ENCODE results near the gene LRFN2. TPM values are rescaled to one million over a fixed set of nuclear protein-coding genes. Genes with fewer than 3 reads are reported as not detected.

Gene LRFN2
- total and polyA plus RNA-seq, 2 donors from 2014 or later: not detected

DNA sequence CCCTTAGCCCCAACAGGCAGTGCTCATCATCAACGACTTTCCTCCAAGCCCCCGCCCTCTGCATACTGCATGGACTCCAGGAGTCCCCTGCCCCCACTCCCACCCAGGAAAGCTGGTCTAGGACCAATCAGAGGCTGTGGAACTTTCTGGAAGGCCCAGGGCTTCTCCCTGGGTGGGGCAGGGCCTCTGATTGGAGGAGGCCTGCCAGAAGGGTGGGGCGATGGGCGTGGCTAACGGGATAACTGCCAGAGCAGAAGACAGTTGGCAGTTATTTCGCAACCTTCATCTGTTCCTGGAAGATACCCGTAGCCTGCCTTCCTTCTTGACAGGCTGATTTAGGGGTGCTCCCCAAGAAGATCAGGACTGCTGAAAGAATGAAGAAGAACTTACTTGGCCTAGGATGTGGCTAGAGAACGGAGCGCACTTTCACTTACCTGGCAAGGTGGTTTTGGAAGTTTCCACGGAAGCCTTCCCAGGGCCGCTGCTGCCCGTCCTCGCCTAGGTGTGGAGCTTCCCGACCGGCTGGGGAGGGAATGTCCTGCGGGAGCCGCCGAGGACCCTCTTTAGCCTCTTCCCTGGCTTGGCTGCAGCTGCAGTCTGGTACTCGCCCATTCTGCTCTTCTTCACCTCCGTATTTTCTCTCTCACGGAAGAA lies 209.0 kb downstream of the LRFN2 start:
- no peaks in the 10 kb centered on the region for H3K4me1 ChIP-seq (ENCODE audit: control insufficient read depth in 2 of 3, insufficient read depth in 2 of 3, low read depth in 1 of 3, low read length in 3 of 3)
- FAIRE-seq (no peak), DNase-seq (no peak)
- H3K27me3 ChIP-seq (ENCODE audit: control insufficient read depth, insufficient read depth, low read length): no peaks in the 10 kb centered on the region
- no peaks in the 10 kb centered on the region for H3K9me3 ChIP-seq (ENCODE audit: control insufficient read depth in 2 of 3, insufficient read depth in 1 of 3, low read length in 3 of 3)
- no peak overlapping the region for H3K4me3 ChIP-seq (ENCODE audit: low read length in 3 of 3)
- no peak overlapping the region for H3K9ac ChIP-seq (ENCODE audit: low read length in 3 of 3)
- intact Hi-C loops (cut with DNase I): no loop called here
- TF ChIP-seq, protein P1, sequence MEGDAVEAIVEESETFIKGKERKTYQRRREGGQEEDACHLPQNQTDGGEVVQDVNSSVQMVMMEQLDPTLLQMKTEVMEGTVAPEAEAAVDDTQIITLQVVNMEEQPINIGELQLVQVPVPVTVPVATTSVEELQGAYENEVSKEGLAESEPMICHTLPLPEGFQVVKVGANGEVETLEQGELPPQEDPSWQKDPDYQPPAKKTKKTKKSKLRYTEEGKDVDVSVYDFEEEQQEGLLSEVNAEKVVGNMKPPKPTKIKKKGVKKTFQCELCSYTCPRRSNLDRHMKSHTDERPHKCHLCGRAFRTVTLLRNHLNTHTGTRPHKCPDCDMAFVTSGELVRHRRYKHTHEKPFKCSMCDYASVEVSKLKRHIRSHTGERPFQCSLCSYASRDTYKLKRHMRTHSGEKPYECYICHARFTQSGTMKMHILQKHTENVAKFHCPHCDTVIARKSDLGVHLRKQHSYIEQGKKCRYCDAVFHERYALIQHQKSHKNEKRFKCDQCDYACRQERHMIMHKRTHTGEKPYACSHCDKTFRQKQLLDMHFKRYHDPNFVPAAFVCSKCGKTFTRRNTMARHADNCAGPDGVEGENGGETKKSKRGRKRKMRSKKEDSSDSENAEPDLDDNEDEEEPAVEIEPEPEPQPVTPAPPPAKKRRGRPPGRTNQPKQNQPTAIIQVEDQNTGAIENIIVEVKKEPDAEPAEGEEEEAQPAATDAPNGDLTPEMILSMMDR (IDR thresholded peaks at IDR 0.05; ENCODE audit: borderline replicate concordance, extremely low read depth, insufficient read depth): no peak
- H3K36me3 ChIP-seq (ENCODE audit: control insufficient read depth in 2 of 3, insufficient read depth in 3 of 3, low read length in 3 of 3): no peaks in the 10 kb centered on the region
- no peak overlapping the region for H3K27ac ChIP-seq (ENCODE audit: low read depth in 2 of 2, low read length in 2 of 2)

DNA sequence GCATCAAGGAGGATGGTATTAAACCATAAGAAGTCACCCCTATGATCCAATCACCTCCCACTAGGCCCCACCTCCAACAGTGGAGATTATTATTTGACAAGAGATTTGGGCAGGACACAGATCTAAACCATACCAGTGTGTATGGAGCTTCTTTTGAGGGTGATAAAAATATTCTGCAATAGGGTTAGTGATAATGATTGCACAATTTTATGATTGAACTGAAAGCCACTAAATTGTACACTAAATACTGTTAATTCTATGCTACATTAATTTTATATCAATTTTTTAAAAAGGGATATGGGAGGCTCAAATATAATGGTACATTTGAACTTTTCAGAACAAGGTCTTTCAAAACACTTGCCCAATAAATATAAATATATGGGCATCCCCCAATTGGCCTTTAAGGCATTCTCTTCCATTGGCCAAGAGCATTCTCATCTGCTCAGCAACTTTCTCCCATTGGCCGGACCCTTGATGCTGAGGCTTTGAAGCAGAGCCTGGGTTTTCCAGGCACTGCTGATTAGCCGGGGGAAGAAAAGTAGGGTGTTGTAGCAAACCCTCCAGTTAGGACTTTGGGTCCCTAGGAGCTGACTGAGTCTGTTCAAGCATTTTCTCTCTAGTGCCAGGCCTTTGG lies 209.9 kb downstream of the LRFN2 start:
- FAIRE-seq: no peak
- DNase-seq: no peak
- no peak overlapping the region for H3K4me3 ChIP-seq (ENCODE audit: low read length in 3 of 3)

GRCh38 chr6:40376113-40376650 lies 211.0 kb downstream of the LRFN2 start:
- TF ChIP-seq, protein P1 (IDR thresholded peaks at IDR 0.05; ENCODE audit: borderline replicate concordance, extremely low read depth, insufficient read depth): no peak
- no peak overlapping the region for H3K4me3 ChIP-seq (ENCODE audit: low read length in 3 of 3)

More for the DNA sequence above, 209.9 kb downstream of the LRFN2 start:
- intact Hi-C loops (cut with DNase I): no loop called here
- H3K27me3 ChIP-seq (ENCODE audit: control insufficient read depth, insufficient read depth, low read length): no peaks in the 10 kb centered on the region
- H3K4me1 ChIP-seq (ENCODE audit: control insufficient read depth in 2 of 3, insufficient read depth in 2 of 3, low read depth in 1 of 3, low read length in 3 of 3): no peaks in the 10 kb centered on the region
- H3K36me3 ChIP-seq (ENCODE audit: control insufficient read depth in 2 of 3, insufficient read depth in 3 of 3, low read length in 3 of 3): no peaks in the 10 kb centered on the region
- H3K9me3 ChIP-seq (ENCODE audit: control insufficient read depth in 2 of 3, insufficient read depth in 1 of 3, low read length in 3 of 3): no peaks in the 10 kb centered on the region
- H3K27ac ChIP-seq (ENCODE audit: low read depth in 2 of 2, low read length in 2 of 2): no peak overlapping the region
- H3K9ac ChIP-seq (ENCODE audit: low read length in 3 of 3): no peak overlapping the region
- TF ChIP-seq, protein P1 (IDR thresholded peaks at IDR 0.05; ENCODE audit: borderline replicate concordance, extremely low read depth, insufficient read depth): no peak

More at GRCh38 chr6:40376113-40376650, 211.0 kb downstream of the LRFN2 start:
- Histone ChIP-seq H3K9ac (ENCODE audit: low read length in 3 of 3) (no peak overlapping the region), H3K36me3 (ENCODE audit: control insufficient read depth in 2 of 3, insufficient read depth in 3 of 3, low read length in 3 of 3) (no peaks in the 10 kb centered on the region), H3K9me3 (ENCODE audit: control insufficient read depth in 2 of 3, insufficient read depth in 1 of 3, low read length in 3 of 3) (no peaks in the 10 kb centered on the region), H3K4me1 (ENCODE audit: control insufficient read depth in 2 of 3, insufficient read depth in 2 of 3, low read depth in 1 of 3, low read length in 3 of 3) (no peaks in the 10 kb centered on the region), H3K27me3 (ENCODE audit: control insufficient read depth, insufficient read depth, low read length) (no peaks in the 10 kb centered on the region), H3K27ac (ENCODE audit: low read depth in 2 of 2, low read length in 2 of 2) (no peak overlapping the region)
- no peak for FAIRE-seq
- DNase-seq: no peak
- intact Hi-C loops (cut with DNase I): no loop called here

Measured in kidney (tissue), 14 donors.